Suprapubic skin (tissue), 4 donors: ENCODE results near the gene EGFL6. TPM values are rescaled to one million over a fixed set of nuclear protein-coding genes. Genes with fewer than 3 reads are reported as not detected.

Source experiments
- DNase-seq, 2 donors: peaks; one replicate each; pipeline ENCODE4 v3.0.0-alpha.2; 2019; ENCODE audit warnings: low spot score in 2 of 2
- H3K27ac ChIP-seq: fragments of 200-600 bp; sonication (generic); one replicate; pipeline ENCODE4 v1.5.1; 2019
- H3K27me3 ChIP-seq: fragments of 200-600 bp; sonication (generic); one replicate; pipeline ENCODE4 v1.5.1; 2019
- H3K36me3 ChIP-seq: fragments of 200-600 bp; sonication (generic); one replicate; pipeline ENCODE4 v1.5.1; 2019
- H3K4me1 ChIP-seq: fragments of 200-600 bp; sonication (generic); one replicate; pipeline ENCODE4 v1.5.1; 2019
- H3K4me3 ChIP-seq: fragments of 200-600 bp; sonication (generic); one replicate; pipeline ENCODE4 v1.5.1; 2019; ENCODE audit warnings: mild to moderate bottlenecking
- H3K9me3 ChIP-seq: fragments of 200-600 bp; sonication (generic); one replicate; pipeline ENCODE4 v1.5.1; 2019
- CTCF ChIP-seq, 2 donors: fragments of 200-600 bp in 1 of 2; fragments of 450-650 bp in 1 of 2; sonication (generic) in 1 of 2; IDR thresholded peaks; one replicate each; pipeline ENCODE4 v1.5.1; 2016 to 2019; ENCODE audit warnings: antibody characterized with exemption in 2 of 2, mild to moderate bottlenecking in 1 of 2, moderate library complexity in 1 of 2
- EP300 ChIP-seq: sonication (generic); formaldehyde crosslinking; IDR thresholded peaks from one replicate; pipeline ENCODE4 v1.6.1; 2017; ENCODE audit warnings: antibody characterized with exemption
- POLR2A ChIP-seq, 2 donors: fragments of 450-650 bp; IDR thresholded peaks; one replicate each; pipeline ENCODE4 v1.6.1; 2017; ENCODE audit warnings: antibody characterized with exemption in 2 of 2, mild to moderate bottlenecking in 2 of 2, moderate library complexity in 2 of 2
- POLR2AphosphoS5 ChIP-seq, 3 donors: sonication (generic); formaldehyde crosslinking; IDR thresholded peaks; one replicate each; pipeline ENCODE4 v1.6.1; 2017; ENCODE audit warnings: antibody characterized with exemption in 3 of 3
- WGBS: methylation state at CpG from one replicate; pipeline ENCODE4 v1.1.5; 2018; 5-methylcytosine and 5-hydroxymethylcytosine counted together
- total RNA-seq, 4 donors: library from RNA; depleted of rRNA; stranded (reverse); fragments of >200 nt; gene quantifications; one replicate each; pipeline ENCODE4 v1.1.0, GENCODE V29; 2016

Gene EGFL6
- total RNA-seq: under 1 TPM in 3 of 4 donors, not detected in 1; 0.19 to 0.68 (median 0.31) TPM

- Histone ChIP-seq H3K27ac (no peak within 1 kb of the TSS), H3K9me3 (no peaks in the 10 kb centered on the region), H3K4me3 (peak within 1 kb of the TSS; percentile 30), H3K27me3 (peaks cover 22% of the 10 kb centered on the region), H3K4me1 (peaks cover 8% of the 10 kb centered on the region), H3K36me3 (no peaks in the 10 kb centered on the region)
- DNase-seq: no peak
- no peak for TF ChIP-seq POLR2AphosphoS5 (IDR thresholded peaks at IDR 0.05)
- TF ChIP-seq CTCF (IDR thresholded peaks at IDR 0.05): no peak
- no peak for TF ChIP-seq EP300
- TF ChIP-seq POLR2A (IDR thresholded peaks at IDR 0.05): no peak
- 13% methylated on average over 6 of the region's 57 CpGs for WGBS
Measured at GRCh38 chrX:13569479-13570260, at the start of gene EGFL6. TSS of gene EGFL6 (plus strand) at chrX:13569601. CDS start at chrX:13569862, 261 bp downstream.

- H3K27ac ChIP-seq: no peak overlapping the region
- H3K4me3 ChIP-seq: no peak overlapping the region
- DNase-seq: no peak
- H3K9me3 ChIP-seq: no peaks in the 10 kb centered on the region
- WGBS: 73% methylated on average over 2 of the region's 2 CpGs
- TF ChIP-seq EP300 (no peak), POLR2A (IDR thresholded peaks at IDR 0.05) (no peak)
- no peaks in the 10 kb centered on the region for H3K4me1 ChIP-seq
- no peaks in the 10 kb centered on the region for H3K27me3 ChIP-seq
- H3K36me3 ChIP-seq: no peaks in the 10 kb centered on the region
Measured at GRCh38 chrX:13520351-13520750, 49.0 kb upstream of the EGFL6 start.

GRCh38 chrX:13520936-13521335 lies 48.5 kb upstream of the EGFL6 start:
- no peak overlapping the region for H3K27ac ChIP-seq
- H3K36me3 ChIP-seq: no peaks in the 10 kb centered on the region
- no peaks in the 10 kb centered on the region for H3K4me1 ChIP-seq
- no peak for DNase-seq
- no peak for TF ChIP-seq CTCF (IDR thresholded peaks at IDR 0.05)
- no peak for TF ChIP-seq POLR2AphosphoS5 (IDR thresholded peaks at IDR 0.05)
- no peak for TF ChIP-seq POLR2A (IDR thresholded peaks at IDR 0.05)
- no peak for TF ChIP-seq EP300
- no peak overlapping the region for H3K4me3 ChIP-seq
- 48% methylated on average over 2 of the region's 2 CpGs for WGBS
- no peaks in the 10 kb centered on the region for H3K9me3 ChIP-seq
- no peaks in the 10 kb centered on the region for H3K27me3 ChIP-seq

- H3K27ac ChIP-seq: no peak overlapping the region
- H3K9me3 ChIP-seq: no peaks in the 10 kb centered on the region
- H3K27me3 ChIP-seq: no peaks in the 10 kb centered on the region
- WGBS: 43% methylated on average over 1 of the region's 1 CpG
- DNase-seq: no peak
- TF ChIP-seq CTCF (IDR thresholded peaks at IDR 0.05) (no peak), EP300 (no peak), POLR2A (IDR thresholded peaks at IDR 0.05) (no peak), POLR2AphosphoS5 (IDR thresholded peaks at IDR 0.05) (no peak)
- no peaks in the 10 kb centered on the region for H3K4me1 ChIP-seq
- no peaks in the 10 kb centered on the region for H3K36me3 ChIP-seq
- no peak overlapping the region for H3K4me3 ChIP-seq
Measured at GRCh38 chrX:13522811-13523210, 46.6 kb upstream of the EGFL6 start.

- Histone ChIP-seq H3K27ac (no peak overlapping the region), H3K4me3 (no peak overlapping the region), H3K36me3 (no peaks in the 10 kb centered on the region), H3K4me1 (no peaks in the 10 kb centered on the region), H3K27me3 (no peaks in the 10 kb centered on the region), H3K9me3 (no peaks in the 10 kb centered on the region)
- WGBS: 37% methylated on average over 3 of the region's 3 CpGs
- TF ChIP-seq POLR2A (IDR thresholded peaks at IDR 0.05) (no peak), POLR2AphosphoS5 (IDR thresholded peaks at IDR 0.05) (no peak), EP300 (no peak), CTCF (IDR thresholded peaks at IDR 0.05) (no peak)
- no peak for DNase-seq
Measured at GRCh38 chrX:13533726-13534125, 35.7 kb upstream of the EGFL6 start.
